Pons (tissue), 1 donor: ENCODE measurements around the gene TBC1D1.
"Not testable (repeated sequence)": the region's sequence is repeated elsewhere in the genome, so short reads cannot be mapped to it uniquely, and the experiment has no call there.

Experiments
- DNase-seq: peaks from one replicate; pipeline ENCODE4 v3.0.0-alpha.2; 2016; ENCODE audit warnings: low spot score

TBC1D1 gene

DNA sequence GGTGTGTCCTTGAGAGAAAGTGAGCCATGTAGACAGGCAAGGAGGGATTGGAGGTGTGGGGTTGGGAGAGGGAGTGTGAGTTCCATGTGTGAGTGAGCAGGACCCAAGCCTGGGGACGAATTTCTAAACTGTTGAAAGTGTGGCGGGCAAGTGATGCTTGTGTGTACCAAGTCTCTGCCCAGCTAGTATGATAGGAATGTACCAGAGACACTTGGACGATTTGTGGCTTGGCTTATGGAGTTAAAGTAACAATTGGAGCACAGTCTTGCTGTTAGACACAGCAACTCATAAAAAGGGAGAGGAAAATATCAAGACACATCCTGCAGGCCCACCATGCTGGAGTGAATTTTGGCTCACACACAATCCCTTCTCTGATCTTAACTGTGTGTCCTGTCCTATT lies 77.9 kb downstream of the TBC1D1 start:
- no peak for DNase-seq

DNA sequence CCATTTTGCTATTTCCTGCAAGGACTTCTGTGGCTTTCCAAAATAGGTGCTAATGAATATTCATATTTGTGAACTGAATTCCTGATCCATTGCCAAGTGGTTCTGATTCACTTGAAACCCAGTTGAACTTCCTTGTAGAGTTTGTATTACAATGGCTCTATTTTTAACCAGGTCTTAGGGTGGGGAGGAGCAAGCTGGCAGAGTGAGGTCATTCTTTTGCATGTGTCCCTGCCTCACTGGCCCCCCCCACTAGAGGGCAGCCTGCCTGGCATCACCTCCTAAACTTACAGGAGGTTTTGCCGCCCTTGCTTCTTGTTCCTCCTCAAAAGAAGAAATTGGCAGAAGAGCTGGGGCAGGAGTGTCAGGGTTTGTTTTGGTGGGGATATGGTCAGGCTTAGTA lies 79.8 kb downstream of the TBC1D1 start:
- peak; percentile 41 for DNase-seq

DNA sequence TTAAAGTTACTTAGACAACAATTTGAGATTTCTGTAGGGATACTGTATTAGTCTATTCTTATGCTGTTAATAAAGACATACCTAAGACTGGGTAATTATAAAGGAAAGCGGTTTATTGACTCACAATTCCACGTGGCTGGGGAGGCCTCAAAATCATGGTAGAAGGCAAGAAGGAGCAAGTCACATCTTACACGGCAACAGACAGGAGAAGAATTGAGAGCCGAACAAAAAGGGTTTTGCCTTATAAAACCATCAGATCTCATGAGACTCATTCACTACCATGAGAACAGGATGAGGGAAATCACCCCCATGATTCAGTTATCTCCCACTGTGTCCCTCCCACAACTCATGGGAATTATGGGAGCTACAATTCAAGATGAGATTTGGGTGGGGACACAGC lies 80.3 kb downstream of the TBC1D1 start:
- DNase-seq = no peak

DNA sequence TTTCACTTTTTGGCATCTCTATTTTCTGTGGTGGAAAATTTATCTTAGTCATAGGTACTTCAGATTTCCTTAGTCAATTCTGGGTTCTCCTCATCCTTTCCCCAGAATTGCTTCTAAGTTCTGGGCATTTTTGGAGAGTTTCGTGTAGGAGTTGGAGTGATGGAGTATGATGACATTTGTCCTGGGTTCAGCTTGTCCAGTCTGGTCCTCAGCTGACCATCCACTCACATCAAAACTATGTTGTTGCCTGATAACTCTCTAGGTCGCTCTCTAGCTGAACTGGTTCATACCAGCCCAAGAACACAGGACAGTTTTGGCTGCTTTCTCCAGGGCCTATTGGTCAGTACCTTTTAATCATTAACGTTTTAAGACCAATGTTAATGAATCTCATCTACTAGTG lies 82.6 kb downstream of the TBC1D1 start:
- no peak for DNase-seq

DNA sequence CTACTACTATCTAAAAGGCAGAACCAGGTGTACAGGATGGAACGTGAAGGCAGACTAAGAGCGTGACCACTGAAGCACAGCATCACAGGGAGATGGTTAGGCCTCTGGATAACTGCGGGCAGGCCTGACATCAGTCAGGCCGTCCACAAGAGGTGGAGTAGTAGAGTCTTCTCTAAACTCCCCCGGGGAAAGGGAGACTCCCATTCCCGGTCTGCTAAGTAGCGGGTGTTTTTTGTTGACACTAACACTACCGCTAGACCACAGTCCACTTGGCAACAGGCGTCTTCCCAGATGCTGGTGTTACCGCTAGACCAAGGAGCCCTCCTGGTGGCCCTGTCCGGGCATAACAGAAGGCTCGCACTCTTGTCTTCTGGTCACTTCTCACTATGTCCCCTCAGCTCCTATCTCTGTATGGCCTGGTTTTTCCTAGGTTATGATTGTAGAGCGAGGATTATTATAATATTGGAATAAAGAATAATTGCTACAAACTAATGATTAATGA lies 84.5 kb downstream of the TBC1D1 start:
- DNase-seq = not testable (repeated sequence)

DNA sequence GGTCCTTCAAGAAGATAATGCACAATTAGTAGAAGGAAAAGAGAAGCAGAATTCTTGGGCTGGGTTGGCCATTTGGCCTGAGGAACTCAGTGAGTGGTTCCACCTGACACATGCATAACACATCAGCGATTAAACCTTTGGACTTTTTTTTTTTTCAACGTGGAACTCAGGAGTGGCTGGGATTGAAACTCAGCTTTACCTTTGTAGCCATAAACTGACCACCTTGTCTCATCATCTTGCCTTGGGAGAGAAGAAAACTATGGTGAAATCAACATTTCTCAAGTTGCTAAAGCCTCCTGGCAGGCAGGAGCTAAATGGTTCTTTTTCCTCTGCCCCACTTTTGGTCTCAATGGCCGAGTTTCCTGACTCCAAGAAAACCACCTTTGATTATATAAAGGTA lies 85.6 kb downstream of the TBC1D1 start:
- no peak for DNase-seq

DNA sequence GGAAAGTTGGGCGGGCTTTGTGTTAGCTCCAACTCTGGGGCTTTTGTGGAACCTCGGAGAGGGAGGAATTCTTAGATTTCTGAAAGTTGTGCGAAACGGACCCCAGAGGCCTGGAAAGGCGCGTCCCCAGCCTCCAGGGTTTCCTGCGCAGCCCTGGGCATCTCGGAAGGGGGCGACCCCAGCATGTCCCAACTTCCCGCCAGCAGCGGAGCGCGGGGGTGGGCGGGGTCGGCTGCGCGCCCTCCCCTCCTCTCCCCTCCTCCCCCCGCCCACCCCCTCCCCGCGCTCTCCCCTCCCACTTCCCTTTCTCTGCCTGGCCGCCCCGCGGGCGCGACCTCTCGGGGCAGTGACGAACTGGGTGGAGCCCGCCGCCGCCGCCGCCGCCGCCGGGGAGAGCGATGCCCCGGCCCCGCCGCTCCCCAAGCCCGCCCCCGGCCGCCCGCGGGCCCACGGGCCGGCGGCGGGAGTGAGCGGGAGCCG lies 86.1 kb downstream of the TBC1D1 start:
- peak; percentile 31 for DNase-seq

DNA sequence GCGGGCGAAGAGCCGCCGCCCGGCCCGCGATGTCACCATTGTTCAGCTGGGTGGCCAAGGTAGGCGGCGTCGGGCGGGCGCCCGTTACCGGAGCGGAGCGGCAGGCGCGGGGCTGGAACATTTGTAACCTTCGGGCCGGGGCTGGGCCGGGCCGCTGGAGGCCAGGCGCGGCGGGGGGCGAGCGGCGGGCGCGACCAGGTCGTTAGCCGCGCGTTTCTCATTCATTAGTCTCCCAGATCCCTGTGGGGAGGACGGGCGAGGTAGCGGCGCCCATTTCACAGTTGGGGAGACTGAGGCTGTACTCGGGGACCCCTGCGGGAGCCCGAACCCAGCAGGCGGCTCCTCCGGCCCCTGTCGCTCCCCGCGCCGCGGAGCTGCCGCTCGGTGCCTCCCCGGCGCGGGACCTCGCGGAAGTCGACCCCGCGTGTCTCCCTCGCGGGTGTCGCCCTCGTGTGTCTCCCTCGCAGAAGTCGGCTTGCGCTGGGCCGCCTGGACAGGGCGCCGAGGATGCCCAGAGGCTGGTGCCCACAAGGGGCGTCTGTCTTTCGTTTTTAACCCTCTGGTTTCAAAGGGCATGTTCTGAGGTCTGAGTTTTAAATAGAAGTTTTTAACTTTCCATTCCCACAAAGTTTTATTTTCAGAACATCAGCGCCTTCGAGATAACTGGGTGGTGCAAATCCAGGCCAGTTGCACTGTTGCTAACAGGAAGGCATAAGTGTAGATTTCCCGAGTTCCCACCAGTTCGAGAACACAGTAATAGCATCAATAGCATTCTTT lies 86.8 kb downstream of the TBC1D1 start:
- DNase-seq = peak; percentile 69

DNA sequence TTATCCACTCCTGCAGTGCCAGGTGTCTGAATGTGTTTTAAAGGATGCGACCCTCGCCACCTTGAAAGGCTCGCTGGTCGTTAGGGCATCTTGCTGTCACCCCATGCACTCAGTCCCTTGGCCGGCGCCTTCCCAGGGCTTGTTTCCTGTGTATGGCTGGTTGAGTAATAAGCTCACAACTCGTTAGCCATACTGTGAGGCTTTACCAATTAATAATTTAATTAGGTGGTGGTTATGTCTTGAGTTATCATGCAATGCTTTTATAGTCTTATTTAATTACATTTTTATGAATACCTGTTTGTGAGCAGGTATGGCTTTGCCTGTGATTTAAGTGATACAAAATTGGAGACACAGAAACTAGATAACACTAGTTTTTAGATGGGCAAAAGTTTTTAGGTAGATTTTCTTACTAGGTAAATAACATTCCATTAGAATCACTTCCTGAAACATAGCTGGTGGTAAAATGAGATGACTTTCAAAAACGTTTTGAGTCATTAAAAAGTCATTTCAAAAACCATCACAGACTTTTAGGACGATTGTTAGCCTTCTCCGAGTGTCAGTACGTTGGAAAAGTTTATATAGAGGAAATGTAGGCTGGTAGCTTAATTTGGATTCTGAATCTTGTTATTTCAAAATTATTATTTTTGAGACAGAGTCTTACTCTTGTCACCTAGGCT lies 87.5 kb downstream of the TBC1D1 start:
- peak; percentile 19 for DNase-seq

DNA sequence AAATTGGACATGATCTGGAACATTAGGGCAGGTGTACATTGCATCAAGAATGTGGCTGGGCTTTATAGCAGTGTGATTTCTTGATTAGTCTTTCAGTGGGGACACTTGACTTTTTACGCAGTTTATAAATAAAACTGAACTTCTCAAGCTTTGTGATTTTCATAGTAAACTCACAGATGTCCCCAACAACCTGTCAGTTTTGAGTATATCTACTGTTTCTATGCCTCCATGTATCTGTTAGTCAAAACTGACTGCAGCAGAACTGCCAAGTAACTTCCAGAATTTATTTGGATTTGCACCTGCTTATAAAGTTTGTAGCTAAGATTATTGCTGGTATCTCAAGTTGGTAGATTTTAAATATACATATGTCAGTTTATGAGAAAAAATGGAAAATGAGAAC lies 89.4 kb downstream of the TBC1D1 start:
- no peak for DNase-seq

DNA sequence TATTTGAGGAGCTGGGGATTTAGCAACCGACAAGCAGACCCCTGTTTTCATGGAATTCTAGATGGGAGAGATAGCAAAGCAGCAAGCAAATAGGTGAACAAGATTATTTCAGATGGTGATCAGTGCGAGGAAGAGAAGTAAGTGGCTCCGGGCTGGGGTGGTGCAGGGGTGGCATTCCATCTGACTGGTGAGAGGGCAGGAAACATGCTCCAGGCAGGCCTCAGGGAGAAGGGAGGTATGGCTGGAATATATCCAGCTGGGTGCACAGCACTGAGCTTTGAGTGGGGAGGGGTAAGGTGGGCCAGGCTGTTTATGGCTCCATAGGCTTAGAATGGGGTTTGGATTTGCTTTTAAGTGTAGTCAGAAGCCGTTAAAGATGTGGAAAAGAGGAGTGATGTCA lies 90.5 kb downstream of the TBC1D1 start:
- DNase-seq = no peak

DNA sequence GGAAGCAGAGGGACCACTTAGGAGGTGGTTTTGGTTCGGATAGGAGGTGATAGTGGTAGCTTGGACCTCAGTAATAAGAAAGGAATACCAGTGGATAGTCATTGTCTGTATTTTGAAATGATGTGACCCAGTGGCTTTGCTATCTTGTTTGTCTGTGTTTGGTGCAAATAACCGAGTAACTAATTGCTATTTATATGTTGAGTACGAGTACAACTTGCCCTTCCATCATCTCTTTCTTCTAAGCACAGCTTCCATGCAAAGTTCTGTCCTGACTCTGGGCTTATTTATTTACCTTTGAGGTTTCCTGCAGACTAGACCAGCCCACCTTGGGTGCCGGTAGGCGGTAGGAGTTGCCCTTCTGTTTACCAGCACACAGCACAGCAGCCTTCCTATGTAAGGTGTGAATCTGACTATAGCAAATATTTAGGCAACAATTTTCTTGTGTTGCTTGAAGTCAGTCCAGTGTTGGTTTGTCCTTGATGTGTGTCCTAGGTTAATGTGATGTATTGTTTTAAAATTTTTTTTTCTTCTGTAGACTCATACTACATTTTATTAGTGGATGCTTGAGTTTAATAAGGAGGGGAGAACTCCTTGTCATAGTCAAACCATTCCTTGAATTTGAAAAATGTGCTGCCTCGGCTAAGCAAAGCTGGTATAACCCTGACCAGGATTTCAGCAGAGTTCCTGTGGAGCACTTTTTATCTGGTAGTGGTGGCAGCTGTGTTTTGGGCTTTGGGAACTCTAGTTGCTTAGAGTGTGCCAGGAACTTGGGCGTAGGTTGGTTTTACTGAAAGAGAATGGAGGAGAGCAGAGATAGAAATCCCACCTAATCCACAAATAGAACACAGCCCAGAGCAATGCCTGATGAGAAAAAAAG lies 91.2 kb downstream of the TBC1D1 start:
- no peak for DNase-seq

DNA sequence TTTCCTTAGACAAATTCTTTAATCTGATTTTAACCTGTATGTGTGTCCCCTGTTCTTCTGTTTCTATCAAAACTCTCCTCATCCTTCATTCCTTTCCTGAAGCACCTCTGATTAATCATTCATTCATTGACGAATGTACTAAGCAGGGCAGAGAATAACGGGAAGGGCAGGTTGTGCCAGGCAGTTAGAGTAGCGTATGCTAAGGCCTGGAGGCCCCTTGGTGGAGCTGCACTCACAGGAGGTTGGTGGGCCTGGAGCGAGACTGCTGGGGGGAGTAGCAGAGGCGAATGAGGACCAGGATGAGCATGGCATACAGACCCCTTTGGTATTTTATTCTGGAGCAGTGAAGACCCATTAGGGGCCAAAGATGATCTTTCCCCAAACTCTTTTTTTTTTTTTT lies 91.9 kb downstream of the TBC1D1 start:
- no peak for DNase-seq

DNA sequence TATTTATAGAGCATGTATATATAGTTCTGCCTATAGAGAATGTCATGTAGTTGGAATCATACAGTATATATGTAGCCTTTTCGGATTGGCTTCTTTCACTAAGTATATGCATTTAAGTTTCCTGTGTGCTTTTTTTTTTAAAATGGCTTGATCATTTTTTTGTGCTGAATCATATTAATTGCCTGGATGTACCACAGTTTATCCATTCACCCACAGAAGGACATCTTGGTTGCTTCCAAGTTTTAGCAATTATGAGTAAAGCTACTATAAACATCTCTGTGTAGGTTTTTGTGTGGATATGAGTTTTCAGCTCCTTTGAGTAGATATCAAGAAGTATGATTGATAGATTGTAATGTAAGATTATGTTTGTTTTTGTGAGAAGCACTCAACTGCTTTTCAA lies 93.1 kb downstream of the TBC1D1 start:
- no peak for DNase-seq

DNA sequence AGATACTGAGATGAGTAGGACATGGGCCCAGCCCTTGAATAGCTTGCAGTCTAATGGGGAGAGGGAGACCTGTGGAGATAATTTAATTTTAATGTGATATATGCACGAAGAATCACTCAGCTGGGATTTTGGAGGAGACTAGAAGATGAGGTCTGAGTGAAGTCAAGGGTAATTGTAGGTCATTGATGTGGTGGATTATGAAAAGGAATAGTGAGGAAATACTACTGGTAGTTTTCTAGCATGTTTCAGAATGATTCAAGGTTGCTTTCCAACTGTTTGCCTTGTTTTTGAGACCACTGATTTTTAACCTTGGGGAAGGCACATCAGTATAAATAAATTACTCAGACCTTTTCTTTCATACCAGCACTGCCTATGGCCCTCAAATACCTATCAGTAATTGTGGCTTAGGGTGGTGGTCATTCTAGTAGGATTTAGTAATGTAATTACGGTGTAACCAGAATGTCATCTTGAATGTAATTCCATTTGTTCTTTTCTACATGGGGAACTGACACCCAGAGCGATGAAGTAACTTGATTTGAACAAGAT lies 94.9 kb downstream of the TBC1D1 start:
- no peak for DNase-seq

DNA sequence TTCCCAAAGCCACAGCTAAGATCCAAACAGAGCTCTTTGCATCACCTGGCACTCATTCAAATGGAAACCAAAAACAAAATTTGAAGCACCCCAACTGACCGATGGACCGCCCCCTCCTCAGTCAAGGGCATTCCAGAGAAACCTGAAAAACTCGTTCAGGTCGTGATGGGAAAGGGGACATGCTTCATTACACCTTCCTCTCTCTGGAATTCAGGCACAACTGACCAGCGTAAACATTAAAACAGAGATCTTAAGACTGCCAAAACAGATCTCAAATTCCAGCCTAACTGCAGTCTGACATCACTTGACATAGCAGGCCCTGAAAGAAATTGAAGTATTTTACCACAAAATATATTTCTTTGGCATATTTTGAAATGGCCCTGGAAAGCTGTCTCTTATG lies 97.8 kb downstream of the TBC1D1 start:
- DNase-seq = no peak

DNA sequence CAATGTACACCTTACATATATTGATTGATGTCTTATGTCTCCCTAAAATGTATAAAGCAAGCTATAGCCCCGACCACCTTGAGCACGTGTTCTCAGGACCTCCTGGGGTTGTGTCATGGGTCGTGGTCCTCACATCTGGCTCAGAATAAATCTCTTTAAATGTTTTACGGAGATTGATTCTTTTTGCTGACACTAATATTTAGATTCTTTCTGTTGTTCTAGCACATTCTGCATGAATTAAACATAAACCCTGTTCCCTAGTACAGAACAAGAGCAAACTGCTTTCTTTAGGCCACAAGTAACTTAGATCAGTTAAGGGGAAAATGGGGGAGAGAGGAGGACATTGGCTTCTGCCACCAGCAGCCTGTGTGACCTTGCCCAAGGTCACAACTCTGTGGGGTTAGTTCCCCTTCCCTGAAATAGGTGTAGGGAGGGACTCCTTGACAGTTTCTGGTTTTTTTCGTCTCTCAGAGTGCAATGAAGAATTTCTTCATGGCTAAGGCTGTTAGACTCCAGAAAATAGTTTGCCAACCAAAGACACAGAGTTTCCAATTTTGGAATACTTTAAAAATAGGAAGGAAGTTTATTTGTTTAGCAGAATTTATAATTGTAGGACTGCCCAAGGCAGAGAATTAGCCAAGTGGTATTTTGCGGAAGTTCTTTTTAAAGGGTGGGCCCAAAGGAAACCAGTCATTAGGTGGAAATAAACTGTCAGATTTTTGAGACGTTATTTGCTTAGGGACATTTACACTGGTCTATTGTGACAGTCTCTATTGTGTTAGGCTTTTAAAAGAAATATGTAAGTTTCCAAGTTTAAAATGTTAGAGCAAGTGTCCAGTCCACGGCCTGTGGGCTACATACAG lies 98.7 kb downstream of the TBC1D1 start:
- peak; percentile 22 for DNase-seq

DNA sequence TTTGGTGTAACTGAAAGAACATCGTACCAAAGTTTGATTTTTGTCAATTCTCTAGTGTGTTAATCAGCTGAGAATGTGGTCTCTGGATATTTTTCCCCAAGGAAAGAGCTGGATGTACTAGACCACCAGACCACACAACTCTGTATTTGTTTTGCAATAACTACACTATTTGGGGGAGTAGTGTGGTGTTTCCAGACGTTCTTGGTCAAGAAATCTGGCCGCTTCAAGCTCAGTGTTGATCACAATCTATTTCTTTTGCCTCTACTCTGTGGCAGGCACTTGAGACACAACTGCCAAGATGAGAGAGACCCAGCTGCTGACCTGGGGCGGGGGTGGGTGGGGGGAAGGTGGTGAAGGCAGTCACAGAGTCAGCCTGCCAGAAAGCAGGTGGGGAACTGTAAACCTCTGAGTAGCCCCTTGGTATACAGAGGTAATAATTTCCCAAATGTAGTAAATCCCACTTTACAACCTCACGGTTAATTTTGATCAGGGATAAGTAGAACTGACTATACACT lies 99.9 kb downstream of the TBC1D1 start:
- DNase-seq = no peak

DNA sequence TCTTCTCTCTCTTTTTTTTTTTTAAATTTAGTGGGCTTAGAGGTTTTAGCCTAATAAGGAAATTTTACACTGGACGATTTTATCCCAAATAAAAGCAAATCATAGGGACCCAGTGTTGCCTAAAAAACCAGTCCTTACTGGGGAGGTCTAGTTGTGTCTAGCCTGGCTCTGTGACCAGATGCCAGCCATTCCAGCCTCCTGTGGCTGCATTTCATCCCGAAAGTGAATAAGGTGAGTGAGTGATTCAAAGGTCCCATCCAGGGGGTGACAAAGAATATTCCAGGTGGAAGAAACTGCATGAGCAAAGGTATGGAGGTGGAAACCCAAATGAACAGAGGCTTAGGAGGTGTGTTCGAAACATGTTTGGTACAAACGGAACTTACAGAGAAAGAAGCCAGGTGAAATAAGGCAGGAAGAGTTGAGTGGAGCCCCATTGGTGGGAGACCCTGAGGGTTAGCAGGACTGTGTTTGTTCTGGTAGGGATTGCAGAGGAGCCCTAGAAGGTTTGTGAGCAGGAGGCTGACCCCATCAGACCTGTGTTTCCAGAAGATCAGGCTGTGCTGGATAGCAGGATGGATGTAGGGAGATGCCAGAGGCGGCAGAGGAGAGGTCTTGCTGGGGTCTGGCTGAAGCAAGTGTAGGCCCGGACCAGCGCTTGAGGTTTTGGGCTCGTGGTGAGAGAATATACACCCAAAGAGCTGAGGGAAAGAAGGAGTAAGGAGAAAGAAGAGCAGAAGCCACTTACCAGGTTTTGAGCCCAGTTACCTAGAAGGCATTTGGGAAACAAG lies 100.9 kb downstream of the TBC1D1 start:
- no peak for DNase-seq

DNA sequence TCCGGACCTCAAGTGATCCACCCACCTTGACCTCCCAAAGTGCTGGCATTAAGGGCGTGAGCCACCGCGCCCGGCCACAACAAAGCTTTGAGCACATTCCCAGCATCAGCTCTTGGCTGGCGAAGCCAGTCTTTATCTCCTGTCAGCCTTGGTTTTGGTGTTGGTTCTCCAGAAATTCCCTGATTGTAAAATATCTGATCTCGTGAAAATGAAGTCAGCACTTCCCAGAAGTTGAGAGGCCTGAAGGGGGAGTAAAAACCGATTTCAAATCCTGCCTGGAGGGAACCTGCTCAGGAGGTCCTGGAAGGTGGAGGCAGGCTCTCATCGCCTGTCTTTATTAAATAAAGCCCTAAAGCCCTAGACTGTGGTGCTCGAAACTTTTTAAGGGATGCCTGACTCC lies 102.9 kb downstream of the TBC1D1 start:
- DNase-seq = no peak
